HCT116 (cell line): ENCODE measurements around the gene ASPN.

Source experiments
- CTCF ChIP-seq, 3 experiments: fragments of 200-600 bp in 1 of 3; sonication (generic) in 1 of 3; IDR thresholded peaks in 2 of 3; conservative IDR thresholded peaks in 1 of 3; 2 replicates each; pipeline ENCODE4 v1.5.1; 2012 to 2017; ENCODE audit warnings: low read depth in 2 of 3, low read length in 2 of 3, antibody characterized with exemption in 1 of 3, borderline replicate concordance in 1 of 3, control low read depth in 1 of 3, mild to moderate bottlenecking in 1 of 3, mixed read lengths in 1 of 3, mixed run types in 1 of 3, moderate library complexity in 1 of 3; ENCODE audit not compliant: insufficient read depth in 1 of 3
- EZH2 ChIP-seq: fragments of 200-600 bp; sonication (generic); IDR thresholded peaks from 2 replicates; pipeline ENCODE4 v1.6.1; 2017; ENCODE audit warnings: antibody characterized with exemption, mixed run types
- POLR2A ChIP-seq: IDR thresholded peaks from 2 replicates; pipeline ENCODE4 v1.7.0; 2011; ENCODE audit warnings: borderline replicate concordance; ENCODE audit not compliant: insufficient read depth, insufficient read length; ENCODE audit errors: extremely low read depth
- POLR2AphosphoS5 ChIP-seq: IDR thresholded peaks from 2 replicates; pipeline ENCODE4 v1.6.1; 2011; ENCODE audit warnings: mild to moderate bottlenecking, low read depth, low read length, moderate library complexity
- REST ChIP-seq: IDR thresholded peaks from 2 replicates; pipeline ENCODE4 v1.6.1; 2012; ENCODE audit warnings: low read depth
- TF ChIP-seq, protein P1 (sequence below): IDR thresholded peaks from 2 replicates; pipeline ENCODE4 v1.6.1; 2012

DNA sequence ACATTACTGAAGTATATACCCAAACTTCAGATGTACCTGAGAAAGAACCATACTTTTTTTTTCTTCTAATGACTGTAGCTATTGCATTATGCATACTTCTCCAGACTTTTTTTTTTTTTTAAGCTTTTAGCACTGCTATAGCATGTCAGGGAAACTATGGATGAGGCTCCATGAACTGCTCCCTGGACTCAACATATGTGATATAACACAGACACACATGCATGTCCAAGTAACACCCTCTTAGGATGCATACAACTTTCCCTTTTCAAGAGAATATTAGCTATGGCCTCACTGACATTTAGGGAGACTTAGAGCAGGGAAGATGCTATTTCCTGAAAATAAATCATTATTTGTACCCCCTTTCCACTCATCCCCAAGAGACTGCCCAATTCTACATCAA lies 499 bp upstream of the ASPN start:
- TF ChIP-seq CTCF (IDR thresholded peaks at IDR 0.05 in 2 of 3, conservative IDR thresholded peaks at IDR 0.05 in 1 of 3; ENCODE audit: borderline replicate concordance in 1 of 3, insufficient read depth in 1 of 3, low read depth in 2 of 3, low read length in 2 of 3): no peak
- no peak for TF ChIP-seq EZH2
- no peak for TF ChIP-seq POLR2AphosphoS5
- no peak for TF ChIP-seq REST
- TF ChIP-seq, protein P1, sequence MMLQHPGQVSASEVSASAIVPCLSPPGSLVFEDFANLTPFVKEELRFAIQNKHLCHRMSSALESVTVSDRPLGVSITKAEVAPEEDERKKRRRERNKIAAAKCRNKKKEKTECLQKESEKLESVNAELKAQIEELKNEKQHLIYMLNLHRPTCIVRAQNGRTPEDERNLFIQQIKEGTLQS: no peak
- no peak for TF ChIP-seq POLR2A
